Endothelial cell of hepatic sinusoid (primary cell): ENCODE measurements around the gene TMEM42.

ENCODE experiments used
- in situ Hi-C: cut with HindIII; loops from 2 replicates; pipeline ENCODE4 v1.10.0; 2017; ENCODE audit warnings: low sequenced_read_pairs

The TMEM42 gene

GRCh38 chr3:44905446-44906157 is 43.9 kb downstream of the TMEM42 start:
- in situ Hi-C loops = loop anchor here (25.0 kb wide), 1 partner anchor 368 kb away; no protein-coding TSS in a partner anchor

DNA sequence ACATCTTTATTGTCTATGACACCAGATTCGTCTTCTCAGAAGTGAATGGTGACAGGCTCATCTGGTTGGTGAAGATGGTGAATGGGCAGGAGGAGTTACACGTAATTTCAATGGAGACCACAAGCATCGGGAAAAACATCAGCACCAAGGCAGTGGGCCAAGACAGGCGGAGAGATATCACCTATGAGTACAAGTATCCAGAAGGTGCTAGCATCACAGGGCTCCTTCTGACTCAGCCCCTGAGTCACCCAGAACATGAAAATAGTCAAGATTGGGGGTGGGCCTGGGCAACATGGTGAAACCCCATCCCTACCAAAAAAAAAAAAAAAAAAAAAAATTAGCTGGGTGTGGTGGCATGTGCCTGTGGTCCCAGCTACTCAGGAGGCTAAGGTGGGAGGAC is 45.3 kb downstream of the TMEM42 start:
- in situ Hi-C loops = loop anchor here (25.0 kb wide), 1 partner anchor 370 kb away; no protein-coding TSS in a partner anchor

GRCh38 chr3:44907612-44908011 is 45.9 kb downstream of the TMEM42 start:
- in situ Hi-C loops = loop anchor here (25.0 kb wide), 1 partner anchor 370 kb away; no protein-coding TSS in a partner anchor

DNA sequence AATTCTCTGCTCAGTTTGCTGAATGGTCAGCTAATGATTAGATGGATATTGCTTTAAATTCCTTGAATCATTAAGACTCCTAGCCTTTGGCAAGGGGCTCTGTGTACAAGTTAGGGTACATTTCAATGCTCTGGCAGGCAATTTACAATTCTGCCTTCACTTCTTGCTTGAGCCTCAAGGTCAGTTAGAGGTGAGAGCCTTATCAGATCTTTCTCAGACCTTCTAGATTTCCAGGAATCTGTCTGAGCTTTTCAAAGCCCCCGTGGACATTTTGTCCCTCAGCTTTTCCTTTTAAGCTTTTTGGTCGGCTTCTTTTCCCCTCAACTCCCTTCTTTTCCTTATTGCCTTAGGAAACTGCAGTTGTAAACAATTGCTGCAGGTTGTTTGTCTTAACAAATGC is 47.4 kb downstream of the TMEM42 start:
- in situ Hi-C loops = loop anchor here (25.0 kb wide), 1 partner anchor 372 kb away; no protein-coding TSS in a partner anchor

DNA sequence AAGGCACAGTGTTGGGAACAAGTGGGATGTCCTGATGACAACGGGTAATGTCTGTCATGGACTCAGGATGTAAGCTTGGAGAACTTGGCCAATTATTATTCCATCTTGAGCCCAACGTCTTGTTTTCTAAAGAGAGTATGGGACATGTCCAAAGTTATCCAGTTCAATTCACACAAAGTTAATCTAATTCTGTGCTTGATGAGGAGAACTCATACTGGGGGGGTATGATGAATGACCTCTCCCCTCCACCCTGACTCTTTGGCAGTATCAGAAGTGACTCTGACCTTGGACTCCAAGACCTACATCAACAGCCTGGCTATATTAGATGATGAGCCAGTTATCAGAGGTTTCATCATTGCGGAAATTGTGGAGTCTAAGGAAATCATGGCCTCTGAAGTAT is 49.0 kb downstream of the TMEM42 start:
- in situ Hi-C loops = loop anchor here (5.0 to 25.0 kb wide), 3 partner anchors 38 to 373 kb away; partner anchors contain the start of gene TGM4

GRCh38 chr3:44913868-44914468 is 52.3 kb downstream of the TMEM42 start:
- in situ Hi-C loops = loop anchor here (5.0 to 25.0 kb wide), 3 partner anchors 42 to 377 kb away; partner anchors contain the start of gene TGM4

- in situ Hi-C loops = loop anchor here (5.0 to 25.0 kb wide), 3 partner anchors 43 to 378 kb away; partner anchors contain the start of gene TGM4
Measured at GRCh38 chr3:44914936-44915335, 53.2 kb downstream of the TMEM42 start.
